HCT116 (cell line): ENCODE results near the gene MLYCD. TPM values are rescaled to one million over a fixed set of nuclear protein-coding genes. Genes with fewer than 3 reads are reported as not detected.

ENCODE experiments used
- ATAC-seq: fragments of 200-7000 bp; cut with Tn5 transposase; 2 replicates; pipeline ENCODE4 v1.9.1; 2020; ENCODE audit warnings: mild to moderate bottlenecking, moderate library complexity
- BruUV-seq: library from RNA; stranded (reverse); fragments of 400-500 nt; replicated peaks from 2 replicates; lab custom pipeline; 2021; lab: Mats Ljungman, UMichigan
- CTCF ChIA-PET: fragments of 300-600 bp; sonication (Branson Sonifier 250); formaldehyde crosslinking; loops from one replicate; lab custom pipeline; 2021; ENCODE audit warnings: antibody characterized with exemption; lab: Charles Lee
- POLR2A ChIA-PET: fragments of 300-600, 350-600 bp; sonication (Branson Sonifier 250); formaldehyde crosslinking; loops from one replicate; lab custom pipeline; 2021; ENCODE audit warnings: antibody characterized with exemption; lab: Charles Lee
- RAD21 ChIA-PET, 2 experiments: fragments of 300-600 bp; sonication (Branson Sonifier 250); formaldehyde crosslinking; loops; one replicate each; lab custom pipeline; 2023; ENCODE audit warnings: low total read pairs in 2 of 2; ENCODE audit not compliant: uncharacterized antibody in 2 of 2, unreplicated experiment in 2 of 2, low non-redundant PET in 1 of 2; lab: Charles Lee
- DNase-seq: peaks from one replicate; pipeline ENCODE4 v3.0.0-alpha.2; 2010; ENCODE audit warnings: low read depth, low spot score
- H2AFZ ChIP-seq: fragments of 200-600 bp; shearing (Covaris generic), sonication (generic); 2 replicates; pipeline ENCODE4 v1.6.1; 2017; ENCODE audit warnings: low read depth, mixed run types, mixed read lengths, antibody characterized with exemption, low read length; ENCODE audit not compliant: poor library complexity, severe bottlenecking
- H3K27ac ChIP-seq: 2 replicates; pipeline ENCODE4 v1.5.1; 2012; ENCODE audit warnings: low read depth, low read length
- H3K27me3 ChIP-seq: fragments of 200-600 bp; sonication (generic); 2 replicates; pipeline ENCODE4 v1.6.1; 2016; ENCODE audit warnings: mixed run types, low read length, mixed read lengths; ENCODE audit not compliant: insufficient read depth
- H3K36me3 ChIP-seq, 2 experiments: fragments of 200-500 bp in 1 of 2; fragments of 200-600 bp in 1 of 2; sonication (Bioruptor generic) in 1 of 2; sonication (generic) in 1 of 2; 2 replicates each; pipeline versions ENCODE4 v1.5.1 to v1.6.1; 2014 to 2016; ENCODE audit warnings: low read length in 2 of 2, inconsistent platforms in 1 of 2, mixed read lengths in 1 of 2, mixed run types in 1 of 2; ENCODE audit not compliant: insufficient read depth in 2 of 2, control insufficient read depth in 1 of 2
- H3K4me1 ChIP-seq, 2 experiments: fragments of 200-600 bp in 1 of 2; sonication (generic) in 1 of 2; 2 replicates each; pipeline versions ENCODE4 v1.5.1 to v1.6.1; 2012 to 2017; ENCODE audit warnings: low read length in 2 of 2, inconsistent platforms in 1 of 2, mild to moderate bottlenecking in 1 of 2, mixed read lengths in 1 of 2, mixed run types in 1 of 2, moderate library complexity in 1 of 2; ENCODE audit not compliant: insufficient read depth in 2 of 2, control insufficient read depth in 1 of 2
- H3K4me2 ChIP-seq: fragments of 200-600 bp; sonication (generic); 2 replicates; pipeline ENCODE4 v1.6.1; 2017; ENCODE audit warnings: mixed run types, low read length, mixed read lengths
- H3K4me3 ChIP-seq, 2 experiments: fragments of 200-600 bp in 1 of 2; sonication (generic) in 1 of 2; replicated peaks in 1 of 2; 2 replicates each; pipeline ENCODE4 v1.5.1; 2011 to 2016; ENCODE audit warnings: low read length in 2 of 2, control low read depth in 1 of 2, low read depth in 1 of 2, mild to moderate bottlenecking in 1 of 2, mixed read lengths in 1 of 2, mixed run types in 1 of 2
- H3K79me2 ChIP-seq: fragments of 200-600 bp; sonication (generic); 2 replicates; pipeline ENCODE4 v1.6.1; 2017; ENCODE audit warnings: mild to moderate bottlenecking, mixed run types, low read length, moderate library complexity, mixed read lengths; ENCODE audit not compliant: insufficient read depth
- H3K9ac ChIP-seq: fragments of 200-600 bp; sonication (generic); 2 replicates; pipeline ENCODE4 v1.6.1; 2016; ENCODE audit warnings: low read length, mixed read lengths
- H3K9me2 ChIP-seq: fragments of 200-600 bp; sonication (generic), shearing (Covaris generic); 2 replicates; pipeline ENCODE4 v1.6.1; 2017; ENCODE audit warnings: mixed run types, mild to moderate bottlenecking, moderate library complexity; ENCODE audit not compliant: insufficient read depth
- H3K9me3 ChIP-seq, 2 experiments: fragments of 200-500 bp in 1 of 2; fragments of 200-600 bp in 1 of 2; sonication (Bioruptor generic) in 1 of 2; sonication (generic) in 1 of 2; 2 replicates each; pipeline ENCODE4 v1.6.1; 2014 to 2017; ENCODE audit warnings: low read length in 2 of 2, mixed read lengths in 2 of 2, inconsistent platforms in 1 of 2, low read depth in 1 of 2, mild to moderate bottlenecking in 1 of 2, mixed run types in 1 of 2, moderate library complexity in 1 of 2; ENCODE audit not compliant: control insufficient read depth in 1 of 2, insufficient read depth in 1 of 2
- H4K20me1 ChIP-seq: fragments of 200-600 bp; sonication (generic), shearing (Covaris generic); 2 replicates; pipeline ENCODE4 v1.6.1; 2017; ENCODE audit warnings: mixed run types, mild to moderate bottlenecking, moderate library complexity; ENCODE audit not compliant: insufficient read depth
- CBX3 ChIP-seq: IDR thresholded peaks from 2 replicates; pipeline ENCODE4 v1.6.1; 2012; ENCODE audit warnings: low read depth
- CEBPB ChIP-seq: IDR thresholded peaks from 2 replicates; pipeline ENCODE4 v1.6.1; 2012; ENCODE audit warnings: low read depth
- ELF1 ChIP-seq: IDR thresholded peaks from 2 replicates; pipeline ENCODE4 v1.6.1; 2012; ENCODE audit warnings: low read depth, borderline replicate concordance
- EZH2phosphoT487 ChIP-seq: fragments of 200-600 bp; IDR thresholded peaks from 2 replicates; pipeline ENCODE4 v1.6.1; 2018; ENCODE audit warnings: antibody characterized with exemption, borderline replicate concordance
- FOSL1 ChIP-seq: IDR thresholded peaks from 2 replicates; pipeline ENCODE4 v1.6.1; 2012; ENCODE audit warnings: low read depth
- POLR2A ChIP-seq: IDR thresholded peaks from 2 replicates; pipeline ENCODE4 v1.7.0; 2011; ENCODE audit warnings: borderline replicate concordance; ENCODE audit not compliant: insufficient read depth, insufficient read length; ENCODE audit errors: extremely low read depth
- RAD21 ChIP-seq: IDR thresholded peaks from 2 replicates; pipeline ENCODE4 v1.6.1; 2012; ENCODE audit warnings: low read depth, mild to moderate bottlenecking
- SIN3A ChIP-seq: IDR thresholded peaks from 2 replicates; pipeline ENCODE4 v1.6.1; 2012; ENCODE audit warnings: low read depth
- SP1 ChIP-seq: IDR thresholded peaks from 2 replicates; pipeline ENCODE4 v1.6.1; 2012; ENCODE audit warnings: low read depth
- SRF ChIP-seq: IDR thresholded peaks from 2 replicates; pipeline ENCODE4 v1.6.1; 2012; ENCODE audit warnings: low read depth
- YY1 ChIP-seq: IDR thresholded peaks from 2 replicates; pipeline ENCODE4 v1.6.1; 2011; ENCODE audit warnings: low read length, low read depth, moderate library complexity, mild to moderate bottlenecking; ENCODE audit not compliant: insufficient replicate concordance; ENCODE audit errors: extremely low read depth
- ZFX ChIP-seq: fragments of 450-650 bp; IDR thresholded peaks from 2 replicates; pipeline ENCODE4 v1.6.1; 2017
- ZNF274 ChIP-seq: fragments of 200-500 bp; sonication (Bioruptor generic); IDR thresholded peaks from 2 replicates; pipeline ENCODE4 v1.6.1; 2014; ENCODE audit warnings: mild to moderate bottlenecking, low read depth, low read length, inconsistent platforms
- intact Hi-C: fragments of 100-400 bp; cut with micrococcal nuclease; formaldehyde crosslinking; loops from 2 replicates; pipeline ENCODE4 v1.10.0; 2022
- total RNA-seq: library from RNA; stranded (reverse); gene quantifications from one replicate; pipeline ENCODE4 v1.2.1, GENCODE V29; 2021; ENCODE audit not compliant: unreplicated experiment
- TF ChIP-seq, protein P1 (sequence below): IDR thresholded peaks from 2 replicates; pipeline ENCODE4 v1.6.1; 2012
- TF ChIP-seq, protein P2 (sequence below): IDR thresholded peaks from 2 replicates; pipeline ENCODE4 v1.6.1; 2012; ENCODE audit warnings: low read depth
- TF ChIP-seq, protein P3 (sequence below): IDR thresholded peaks from 2 replicates; pipeline ENCODE4 v1.6.1; 2012
- TF ChIP-seq, protein P4 (sequence below), 3 experiments: fragments of 200-600 bp in 1 of 3; sonication (generic) in 1 of 3; IDR thresholded peaks in 2 of 3; conservative IDR thresholded peaks in 1 of 3; 2 replicates each; pipeline ENCODE4 v1.5.1; 2012 to 2017; ENCODE audit warnings: low read depth in 2 of 3, low read length in 2 of 3, antibody characterized with exemption in 1 of 3, borderline replicate concordance in 1 of 3, control low read depth in 1 of 3, mild to moderate bottlenecking in 1 of 3, mixed read lengths in 1 of 3, mixed run types in 1 of 3, moderate library complexity in 1 of 3; ENCODE audit not compliant: insufficient read depth in 1 of 3

MLYCD gene
- total RNA-seq, 1 experiment from 2014 or later = 3.9 TPM

DNA sequence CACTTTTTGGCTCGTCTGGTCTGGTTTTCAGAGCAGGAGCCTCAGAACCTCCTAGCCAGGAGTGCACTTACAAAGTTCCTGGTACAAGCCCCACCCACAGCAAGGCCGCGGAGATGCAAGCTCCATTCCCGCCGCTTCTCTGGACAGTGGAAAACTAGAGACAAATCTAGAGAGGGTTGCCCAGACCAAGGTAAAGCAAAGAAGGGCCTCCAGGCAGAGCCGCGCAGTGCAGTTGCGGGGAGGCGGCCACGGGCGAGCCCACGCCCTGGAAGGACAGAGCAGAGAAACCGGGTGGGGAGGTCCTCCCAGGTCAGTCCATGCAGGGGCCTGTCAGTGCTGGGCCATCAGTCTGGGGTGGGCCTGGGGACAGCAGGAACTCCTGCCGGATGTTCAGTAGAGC is 43.2 kb downstream of the MLYCD start:
- RAD21 ChIA-PET = no interaction called here
- peaks cover 0 to 10% of the 10 kb centered on the region in 2 experiments; a peak in 1 of 4 replicates for H3K4me1 ChIP-seq
- H3K4me3 ChIP-seq = no peak overlapping the region
- no peak overlapping the region for H2AFZ ChIP-seq
- TF ChIP-seq ZNF274 (no peak), SP1 (no peak), ZFX (no peak), RAD21 (no peak), EZH2phosphoT487 (no peak), FOSL1 (no peak), YY1 (no peak), CBX3 (no peak), ELF1 (no peak), SIN3A (no peak), SRF (no peak), CEBPB (no peak), POLR2A (no peak)
- TF ChIP-seq, protein P1, sequence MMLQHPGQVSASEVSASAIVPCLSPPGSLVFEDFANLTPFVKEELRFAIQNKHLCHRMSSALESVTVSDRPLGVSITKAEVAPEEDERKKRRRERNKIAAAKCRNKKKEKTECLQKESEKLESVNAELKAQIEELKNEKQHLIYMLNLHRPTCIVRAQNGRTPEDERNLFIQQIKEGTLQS = no peak
- TF ChIP-seq, protein P2, sequence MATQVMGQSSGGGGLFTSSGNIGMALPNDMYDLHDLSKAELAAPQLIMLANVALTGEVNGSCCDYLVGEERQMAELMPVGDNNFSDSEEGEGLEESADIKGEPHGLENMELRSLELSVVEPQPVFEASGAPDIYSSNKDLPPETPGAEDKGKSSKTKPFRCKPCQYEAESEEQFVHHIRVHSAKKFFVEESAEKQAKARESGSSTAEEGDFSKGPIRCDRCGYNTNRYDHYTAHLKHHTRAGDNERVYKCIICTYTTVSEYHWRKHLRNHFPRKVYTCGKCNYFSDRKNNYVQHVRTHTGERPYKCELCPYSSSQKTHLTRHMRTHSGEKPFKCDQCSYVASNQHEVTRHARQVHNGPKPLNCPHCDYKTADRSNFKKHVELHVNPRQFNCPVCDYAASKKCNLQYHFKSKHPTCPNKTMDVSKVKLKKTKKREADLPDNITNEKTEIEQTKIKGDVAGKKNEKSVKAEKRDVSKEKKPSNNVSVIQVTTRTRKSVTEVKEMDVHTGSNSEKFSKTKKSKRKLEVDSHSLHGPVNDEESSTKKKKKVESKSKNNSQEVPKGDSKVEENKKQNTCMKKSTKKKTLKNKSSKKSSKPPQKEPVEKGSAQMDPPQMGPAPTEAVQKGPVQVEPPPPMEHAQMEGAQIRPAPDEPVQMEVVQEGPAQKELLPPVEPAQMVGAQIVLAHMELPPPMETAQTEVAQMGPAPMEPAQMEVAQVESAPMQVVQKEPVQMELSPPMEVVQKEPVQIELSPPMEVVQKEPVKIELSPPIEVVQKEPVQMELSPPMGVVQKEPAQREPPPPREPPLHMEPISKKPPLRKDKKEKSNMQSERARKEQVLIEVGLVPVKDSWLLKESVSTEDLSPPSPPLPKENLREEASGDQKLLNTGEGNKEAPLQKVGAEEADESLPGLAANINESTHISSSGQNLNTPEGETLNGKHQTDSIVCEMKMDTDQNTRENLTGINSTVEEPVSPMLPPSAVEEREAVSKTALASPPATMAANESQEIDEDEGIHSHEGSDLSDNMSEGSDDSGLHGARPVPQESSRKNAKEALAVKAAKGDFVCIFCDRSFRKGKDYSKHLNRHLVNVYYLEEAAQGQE = no peak
- TF ChIP-seq, protein P3, sequence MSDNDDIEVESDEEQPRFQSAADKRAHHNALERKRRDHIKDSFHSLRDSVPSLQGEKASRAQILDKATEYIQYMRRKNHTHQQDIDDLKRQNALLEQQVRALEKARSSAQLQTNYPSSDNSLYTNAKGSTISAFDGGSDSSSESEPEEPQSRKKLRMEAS = no peak
- TF ChIP-seq, protein P4, sequence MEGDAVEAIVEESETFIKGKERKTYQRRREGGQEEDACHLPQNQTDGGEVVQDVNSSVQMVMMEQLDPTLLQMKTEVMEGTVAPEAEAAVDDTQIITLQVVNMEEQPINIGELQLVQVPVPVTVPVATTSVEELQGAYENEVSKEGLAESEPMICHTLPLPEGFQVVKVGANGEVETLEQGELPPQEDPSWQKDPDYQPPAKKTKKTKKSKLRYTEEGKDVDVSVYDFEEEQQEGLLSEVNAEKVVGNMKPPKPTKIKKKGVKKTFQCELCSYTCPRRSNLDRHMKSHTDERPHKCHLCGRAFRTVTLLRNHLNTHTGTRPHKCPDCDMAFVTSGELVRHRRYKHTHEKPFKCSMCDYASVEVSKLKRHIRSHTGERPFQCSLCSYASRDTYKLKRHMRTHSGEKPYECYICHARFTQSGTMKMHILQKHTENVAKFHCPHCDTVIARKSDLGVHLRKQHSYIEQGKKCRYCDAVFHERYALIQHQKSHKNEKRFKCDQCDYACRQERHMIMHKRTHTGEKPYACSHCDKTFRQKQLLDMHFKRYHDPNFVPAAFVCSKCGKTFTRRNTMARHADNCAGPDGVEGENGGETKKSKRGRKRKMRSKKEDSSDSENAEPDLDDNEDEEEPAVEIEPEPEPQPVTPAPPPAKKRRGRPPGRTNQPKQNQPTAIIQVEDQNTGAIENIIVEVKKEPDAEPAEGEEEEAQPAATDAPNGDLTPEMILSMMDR (IDR thresholded peaks at IDR 0.05 in 2 of 3, conservative IDR thresholded peaks at IDR 0.05 in 1 of 3; ENCODE audit: borderline replicate concordance in 1 of 3, insufficient read depth in 1 of 3, low read depth in 2 of 3, low read length in 2 of 3) = no peak
- no peaks in the 10 kb centered on the region for H4K20me1 ChIP-seq
- ATAC-seq = no peak
- no peaks in the 10 kb centered on the region for H3K27me3 ChIP-seq
- H3K36me3 ChIP-seq = no peaks in the 10 kb centered on the region
- no TSS peak for BruUV-seq
- no peak overlapping the region for H3K9ac ChIP-seq
- no peaks in the 10 kb centered on the region for H3K9me3 ChIP-seq
- no peak overlapping the region for H3K4me2 ChIP-seq
- H3K9me2 ChIP-seq = no peaks in the 10 kb centered on the region
- no peak overlapping the region for H3K27ac ChIP-seq
- intact Hi-C loops = no loop called here
- CTCF ChIA-PET = no interaction called here
- H3K79me2 ChIP-seq = no peaks in the 10 kb centered on the region
- no peak for DNase-seq
- POLR2A ChIA-PET = no interaction called here
